A549 treated with ZK216348 at 1 μM for 4 hours (cell line): ENCODE results near the gene SUPT6H. TPM values are rescaled to one million over a fixed set of nuclear protein-coding genes. Genes with fewer than 3 reads are reported as not detected.

Experiments
- total RNA-seq: library from RNA; stranded (reverse); fragments of 200-300 nt; extraction: Qiagen RNA extraction; gene quantifications from 5 replicates; pipeline ENCODE4 v1.2.3, GENCODE V29; 2022; ENCODE audit warnings: low read depth

Gene SUPT6H
- total RNA-seq = 60.7 to 79.0 TPM (median 77.6 TPM) in 5 replicates

DNA sequence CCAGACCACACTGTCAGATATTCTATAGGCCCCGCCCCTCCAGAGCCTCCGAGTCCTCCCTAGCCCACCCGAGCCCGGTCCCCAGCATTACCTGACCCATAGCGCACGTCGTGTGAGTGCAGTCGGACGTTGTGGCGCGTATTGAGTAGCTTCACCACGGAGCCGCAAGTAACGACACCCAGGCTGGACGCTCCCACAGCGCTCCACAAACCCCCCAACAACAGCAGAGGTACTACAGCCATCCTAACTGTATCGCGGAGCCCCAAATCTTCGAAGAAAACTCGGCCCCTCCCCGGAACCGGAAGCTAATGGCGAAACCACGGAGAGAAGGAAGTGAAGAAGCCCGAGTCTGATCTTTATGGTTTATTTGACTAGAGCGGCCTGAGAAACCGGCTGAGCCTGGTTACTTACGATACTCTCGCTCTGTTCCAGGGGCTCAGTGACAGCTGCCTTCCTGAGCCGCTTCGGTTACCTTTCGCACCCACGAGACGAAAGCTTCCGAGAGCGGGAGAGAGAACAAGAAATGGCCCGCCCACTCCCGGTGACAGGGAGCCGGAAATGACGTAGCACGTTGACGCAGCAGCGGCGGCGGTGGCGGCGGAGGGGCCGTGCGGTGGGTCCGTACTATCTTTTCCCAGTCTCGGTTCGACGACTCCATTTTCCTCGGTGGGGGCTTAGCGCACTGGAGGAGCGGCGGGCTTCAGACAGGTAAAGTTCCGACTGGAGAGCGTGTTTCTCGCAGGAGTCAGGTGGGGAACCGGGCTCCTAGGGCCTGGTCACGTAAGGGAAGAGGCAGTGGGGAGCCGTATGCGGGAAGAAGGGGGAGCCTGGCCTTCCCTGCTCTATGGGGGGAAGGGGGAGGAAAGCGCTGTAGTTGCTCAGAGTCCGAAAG lies at the start of gene SUPT6H, which contains the start of gene SDF2:
Gene SUPT6H (plus strand): TSS at position 571 of the 892 bp plus-strand sequence. CDS start 11,197 bp downstream, outside the sequence.
Gene SDF2 (minus strand): TSS at position 272 of the 892 bp plus-strand sequence. CDS start 30 bp downstream, at position 242.

DNA sequence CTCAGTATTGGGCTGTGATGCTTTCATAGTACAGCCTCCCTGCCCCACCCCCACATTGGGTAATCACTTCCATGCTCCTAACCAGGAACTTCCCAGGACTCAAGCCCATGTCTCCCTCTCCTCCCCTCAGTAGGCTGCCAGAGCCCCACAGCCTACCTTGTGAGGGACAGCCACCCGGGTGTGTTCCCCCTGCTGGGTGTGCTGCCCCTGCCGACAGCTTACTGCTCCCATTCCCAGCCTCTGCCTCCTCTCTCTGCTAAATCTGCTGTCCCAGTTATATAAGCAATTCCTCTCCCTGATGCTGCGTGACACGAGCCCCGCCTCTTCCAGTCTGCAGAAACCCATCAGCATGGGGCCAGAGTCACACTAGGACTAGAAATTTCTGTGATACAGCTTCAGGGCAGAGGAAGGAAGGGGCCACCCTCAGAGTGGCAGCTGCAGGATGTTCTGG lies 48.0 kb upstream of the SUPT6H start, which contains the start of gene RSKR:
Gene RSKR (minus strand): TSS at position 255 of the 451 bp plus-strand sequence. CDS start 24 bp downstream, at position 231.

DNA sequence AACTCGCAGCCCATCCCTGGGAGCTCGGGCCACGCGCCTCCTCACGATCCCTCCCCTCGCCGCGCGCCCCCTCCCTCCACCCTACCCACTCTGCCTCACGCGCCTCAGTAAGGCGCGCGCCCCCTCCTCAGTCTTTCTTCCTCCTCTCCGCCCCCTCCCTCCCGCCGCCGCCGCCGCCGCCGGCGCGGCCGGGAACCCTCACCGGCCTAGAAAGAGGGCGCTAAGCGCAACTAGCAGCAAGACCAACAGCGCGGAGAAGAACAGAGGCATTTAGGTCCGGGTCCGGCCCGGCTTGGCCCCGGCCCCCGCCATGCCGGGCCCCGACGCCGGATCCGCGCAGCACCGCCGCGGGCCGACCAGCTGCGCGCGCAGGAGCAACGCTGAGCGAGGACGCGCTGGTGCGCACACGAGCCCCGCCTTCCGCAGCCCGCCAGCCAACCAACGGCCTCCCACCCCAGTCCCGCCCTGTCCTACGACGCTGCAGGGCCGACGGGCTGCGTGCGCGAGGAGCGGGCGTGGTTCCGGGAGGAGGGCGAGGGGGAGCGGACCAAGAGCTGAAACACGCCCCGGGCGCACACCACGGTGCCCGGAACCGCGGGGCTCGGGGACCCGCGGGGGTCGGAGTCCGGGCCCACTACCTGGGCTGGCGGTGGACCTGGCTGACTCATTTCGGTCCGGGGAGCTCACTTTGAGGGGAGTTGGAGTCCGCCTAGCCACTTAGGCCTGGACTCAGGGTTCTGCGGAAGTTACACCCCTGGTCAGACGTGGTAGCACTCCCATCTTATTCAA lies 17.0 kb upstream of the SUPT6H start, which contains the start of gene BLTP2:
Gene BLTP2 (minus strand): TSS at position 372 of the 789 bp plus-strand sequence. CDS start 102 bp downstream, at position 270.

DNA sequence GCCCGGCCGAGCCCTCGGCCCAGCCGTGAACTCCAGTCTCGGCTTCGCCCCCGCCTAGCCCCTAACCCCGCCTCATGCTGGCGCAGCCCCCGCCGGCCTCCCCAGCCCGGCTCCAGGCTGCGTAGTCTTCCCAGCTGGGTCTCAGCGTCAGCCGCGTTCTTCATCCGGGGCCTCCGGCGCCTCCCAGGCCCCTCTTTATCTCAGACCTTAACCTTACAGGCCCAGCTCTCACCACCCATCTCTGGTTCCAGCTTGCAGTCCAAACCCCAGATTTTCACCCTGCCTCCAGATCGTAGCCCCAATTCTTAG lies 49.7 kb downstream of the SUPT6H start, which contains the start of gene PROCA1:
Gene PROCA1 (minus strand): TSS at position 166 of the 309 bp plus-strand sequence. CDS start 228 bp downstream, outside the sequence.

DNA sequence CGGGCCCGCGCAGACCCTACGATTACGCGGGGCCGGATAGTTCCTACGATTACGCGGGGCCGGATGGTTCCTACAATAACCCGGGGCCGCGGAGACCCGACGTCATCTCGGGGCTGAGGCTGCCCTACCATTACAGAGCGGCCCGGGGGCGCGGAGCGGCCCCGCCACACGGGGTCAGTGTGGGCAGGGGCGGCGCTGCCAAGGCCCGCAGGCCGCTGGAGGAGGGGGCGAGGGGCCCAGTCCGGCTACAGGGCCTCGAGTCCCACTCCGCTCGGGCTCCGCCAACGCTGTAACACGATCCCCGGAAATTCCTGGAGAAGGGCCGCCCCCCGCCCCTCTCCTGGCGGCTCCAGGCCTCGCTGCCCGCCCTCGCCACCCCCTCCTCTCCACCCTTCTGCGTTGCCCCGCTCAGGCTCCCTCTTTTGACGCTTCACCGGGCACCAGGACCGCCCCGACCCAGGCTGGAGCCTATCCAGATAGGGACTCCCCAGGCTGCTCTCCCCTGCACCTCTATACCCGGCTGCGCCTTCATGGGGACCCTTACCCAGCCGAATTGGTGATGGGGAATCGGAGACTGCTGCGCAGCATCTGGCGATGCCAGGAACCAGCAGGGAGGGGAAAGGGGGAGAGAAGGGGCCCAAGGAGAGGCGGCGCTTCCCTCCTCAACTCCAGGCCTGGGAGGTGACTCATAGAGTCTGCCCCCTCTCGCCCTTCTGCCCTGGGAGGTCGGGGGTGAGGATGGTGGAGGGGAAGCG lies 55.8 kb downstream of the SUPT6H start, which contains the start of gene RAB34:
Gene RAB34 (minus strand): TSS at position 291 of the 755 bp plus-strand sequence. CDS start 602 bp downstream, outside the sequence.

DNA sequence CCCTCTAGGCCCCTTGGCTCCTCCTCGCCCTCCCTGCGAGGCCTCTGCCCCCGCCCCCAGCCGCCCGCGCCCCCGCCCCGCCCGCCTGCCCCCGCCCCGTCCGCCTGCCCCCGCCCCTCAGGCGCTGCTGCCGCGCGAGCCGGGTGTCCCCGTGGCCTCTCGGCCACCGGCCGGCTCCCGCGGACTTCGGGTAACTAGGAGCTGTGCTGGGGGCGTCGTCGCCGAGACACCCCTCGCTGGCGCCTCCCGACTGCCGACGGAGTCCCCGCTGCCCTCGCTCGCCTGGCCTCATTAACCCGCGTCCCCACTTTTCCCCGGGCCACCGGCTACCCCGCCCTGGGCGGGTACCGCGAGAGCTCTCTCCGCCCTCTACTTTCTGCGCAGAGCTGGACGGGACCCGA lies 64.2 kb downstream of the SUPT6H start, which contains the start of gene TLCD1:
Gene TLCD1 (minus strand): TSS at position 8 of the 401 bp plus-strand sequence. CDS start 136 bp downstream, outside the sequence.

DNA sequence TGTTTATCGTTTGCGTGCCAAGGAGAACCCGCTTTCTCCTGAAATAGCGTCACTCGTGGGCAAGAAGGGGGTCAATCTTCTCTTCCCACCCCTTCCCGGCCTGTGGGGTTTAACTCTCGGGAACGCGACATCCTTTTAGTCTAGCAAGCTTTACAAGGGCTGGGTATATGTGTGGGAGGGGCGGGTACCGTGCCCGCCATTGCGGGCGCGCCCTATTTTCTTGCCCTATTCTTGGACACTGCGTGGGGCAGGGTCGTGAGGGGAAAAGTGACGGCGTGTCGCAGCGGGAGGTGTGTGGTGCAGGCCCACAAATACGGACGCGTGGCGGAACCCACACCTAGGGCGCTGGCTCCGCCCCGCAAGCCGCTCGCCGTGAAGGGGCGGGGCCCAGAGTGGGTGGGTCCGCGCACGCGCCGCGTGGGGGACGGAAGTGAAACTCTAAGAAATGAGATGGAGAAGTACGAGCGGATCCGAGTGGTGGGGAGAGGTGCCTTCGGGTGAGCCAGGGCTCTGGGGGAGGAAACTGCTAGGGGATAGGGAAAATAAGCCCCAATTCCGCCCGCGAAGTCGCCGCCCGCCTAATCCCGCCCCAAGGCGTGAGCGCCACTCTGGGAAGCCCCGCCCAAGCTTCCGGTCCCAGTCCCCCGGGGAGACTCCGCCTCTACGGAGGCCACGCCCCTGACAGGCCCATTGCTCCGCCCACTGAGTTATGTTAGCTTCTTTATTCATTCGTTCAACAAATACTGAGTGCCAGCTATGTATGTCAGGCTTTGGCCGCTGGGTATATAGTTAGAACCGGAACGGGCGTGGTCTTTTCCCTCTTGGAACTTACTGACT lies 66.6 kb downstream of the SUPT6H start, which contains the start of gene NEK8:
Gene NEK8 (plus strand): TSS at position 425 of the 837 bp plus-strand sequence. CDS start 26 bp downstream, at position 451.

DNA sequence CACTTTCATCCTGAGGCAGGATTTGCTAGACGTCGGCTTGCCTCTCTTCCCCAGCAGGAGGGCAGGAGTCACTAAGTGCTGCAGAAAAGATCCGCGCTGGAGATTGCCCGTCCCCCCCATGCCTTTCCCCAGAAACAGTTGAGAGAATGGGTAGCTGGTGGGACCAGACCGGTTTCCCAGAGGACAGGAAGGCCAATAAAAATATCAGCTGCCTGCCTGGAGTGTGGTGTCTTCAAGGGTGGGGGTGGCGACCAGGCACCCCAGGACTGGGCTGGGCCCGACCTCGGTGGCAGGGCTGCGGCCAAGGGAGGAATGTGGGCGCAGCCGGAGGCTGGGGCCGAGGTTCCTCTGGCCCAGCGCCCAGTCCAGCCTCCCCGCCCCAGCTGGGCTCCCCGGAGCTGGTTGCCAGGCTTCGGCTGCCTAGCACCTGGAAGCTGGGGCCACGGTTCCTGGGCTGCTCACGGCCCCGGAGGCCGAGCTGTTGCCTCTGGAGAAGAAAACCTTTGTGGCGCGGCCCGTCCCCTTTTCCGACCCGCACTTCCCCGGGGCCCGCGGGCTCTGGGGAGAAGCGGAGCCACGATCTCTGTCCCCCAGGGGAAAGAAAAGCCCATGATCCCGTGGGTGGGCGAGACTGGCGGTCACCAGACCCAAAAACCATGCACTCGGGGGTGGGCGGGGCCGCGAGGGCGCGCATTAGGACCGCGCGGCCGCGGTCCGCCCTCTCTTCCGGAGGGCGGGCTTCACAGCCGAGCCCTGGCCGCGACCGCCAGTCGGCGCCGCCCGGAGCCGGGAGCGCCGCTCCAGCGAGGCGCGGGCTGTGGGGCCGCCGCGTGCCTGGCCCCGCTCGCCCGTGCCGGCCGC lies 81.5 kb downstream of the SUPT6H start, which contains the start of gene TRAF4:
Gene TRAF4 (plus strand): TSS at position 769 of the 861 bp plus-strand sequence. CDS start 102 bp downstream, outside the sequence.

Other genes starting within 250 kb of the SUPT6H start
- 0.08 to 0.20 TPM (median 0.16 TPM) in 5 replicates for gene SLC13A2, start 188.6 kb upstream of the SUPT6H start, total RNA-seq
- gene FOXN1, start 155.9 kb upstream of the SUPT6H start, total RNA-seq = 0.05 to 0.07 TPM in 2 of 5 replicates, not detected in the others
- 21.0 to 36.1 TPM (median 33.5 TPM) in 5 replicates for gene UNC119, start 109.6 kb upstream of the SUPT6H start, total RNA-seq
- gene PIGS, start 90.7 kb upstream of the SUPT6H start, total RNA-seq = 53.5 to 67.3 TPM (median 60.9 TPM) in 5 replicates
- 2.0 to 3.2 TPM (median 2.1 TPM) in 5 replicates for gene ALDOC, start 85.3 kb upstream of the SUPT6H start, total RNA-seq
- 76.7 to 85.2 TPM (median 79.1 TPM) in 5 replicates for gene SPAG5, start 63.2 kb upstream of the SUPT6H start, total RNA-seq
- 2.9 to 5.4 TPM (median 4.7 TPM) in 5 replicates for gene RSKR, start 48.0 kb upstream of the SUPT6H start, total RNA-seq
- 61.0 to 66.2 TPM (median 61.5 TPM) in 5 replicates for gene BLTP2, start 17.0 kb upstream of the SUPT6H start, total RNA-seq
- 67.9 to 89.2 TPM (median 82.9 TPM) in 5 replicates for gene SDF2, start 299 bp upstream of the SUPT6H start, total RNA-seq
- 1.1 to 1.8 TPM (median 1.4 TPM) in 5 replicates for gene PROCA1, start 49.7 kb downstream of the SUPT6H start, total RNA-seq
- gene RAB34, start 55.7 kb downstream of the SUPT6H start, total RNA-seq = 209 to 253 TPM (median 243 TPM) in 5 replicates
- gene RPL23A, start 57.8 kb downstream of the SUPT6H start, total RNA-seq = 1,899 to 3,039 TPM (median 2,180 TPM) in 5 replicates
- 31.0 to 54.2 TPM (median 46.9 TPM) in 5 replicates for gene TLCD1, start 64.0 kb downstream of the SUPT6H start, total RNA-seq
- 2.2 to 5.0 TPM (median 4.8 TPM) in 5 replicates for gene NEK8, start 66.6 kb downstream of the SUPT6H start, total RNA-seq
- gene TRAF4, start 81.8 kb downstream of the SUPT6H start, total RNA-seq = 41.3 to 86.1 TPM (median 77.9 TPM) in 5 replicates
- gene FAM222B, start 180.6 kb downstream of the SUPT6H start, total RNA-seq = 26.8 to 41.1 TPM (median 35.3 TPM) in 5 replicates
- 65.8 to 89.5 TPM (median 86.6 TPM) in 5 replicates for gene ERAL1, start 192.8 kb downstream of the SUPT6H start, total RNA-seq
- gene FLOT2, start 235.5 kb downstream of the SUPT6H start, total RNA-seq = 68.0 to 96.9 TPM (median 85.9 TPM) in 5 replicates
- 3.9 to 6.9 TPM (median 6.5 TPM) in 5 replicates for gene DHRS13, start 240.9 kb downstream of the SUPT6H start, total RNA-seq